HG03575 (cell line): ENCODE results near the gene RTN4RL2.

ENCODE experiments used
- ATAC-seq: cut with Tn5 transposase; IDR thresholded peaks from one replicate; pipeline ENCODE4 v1.9.1; 2021; ENCODE audit not compliant: unreplicated experiment, insufficient number of reproducible peaks, low FRiP score; ENCODE audit errors: extremely low read depth

Gene RTN4RL2

DNA sequence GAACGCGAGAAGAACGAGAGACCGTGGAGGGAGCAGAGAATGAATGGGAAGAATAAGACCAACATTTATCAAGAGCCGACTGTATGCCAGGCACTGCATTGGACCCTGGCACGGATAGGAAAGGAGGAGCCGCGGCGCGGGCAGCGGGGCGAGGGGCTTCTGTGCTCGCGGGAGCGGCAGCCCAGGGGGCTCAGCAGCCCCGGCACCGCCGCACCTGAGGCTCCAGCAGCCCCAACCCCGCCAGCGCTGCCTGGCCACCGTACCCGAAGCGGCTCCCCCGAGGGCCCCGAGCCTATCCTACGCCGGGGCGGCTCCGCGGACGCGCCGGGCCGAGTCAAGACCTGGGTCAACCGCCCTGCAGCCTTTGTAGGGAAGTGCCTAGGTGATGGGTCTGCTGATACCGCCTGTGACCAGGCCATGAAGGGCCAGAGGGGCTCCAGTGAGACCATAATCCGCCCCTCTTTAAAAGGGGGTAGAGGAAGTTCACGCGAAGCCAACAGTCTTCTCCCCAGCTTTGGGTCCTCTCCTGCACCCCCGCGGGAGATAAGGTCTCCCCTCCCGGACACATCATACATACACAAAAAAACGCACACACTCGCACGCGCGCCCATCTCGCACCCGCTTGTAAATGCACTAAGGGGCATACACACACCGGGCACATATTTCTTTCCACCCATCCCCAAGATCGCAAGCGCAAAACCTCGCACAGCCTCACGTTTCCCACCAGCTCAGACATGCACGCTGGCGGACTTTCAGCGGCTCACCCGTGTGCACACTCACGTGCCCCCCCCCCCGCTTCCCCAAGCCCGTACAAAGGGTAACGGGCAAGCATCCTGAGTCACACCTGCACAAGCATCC lies 935 bp upstream of the RTN4RL2 start:
- no peak for ATAC-seq

- ATAC-seq: no peak
These were observed 726 bp downstream of the RTN4RL2 start for GRCh38 chr11:57460758-57461749.

DNA sequence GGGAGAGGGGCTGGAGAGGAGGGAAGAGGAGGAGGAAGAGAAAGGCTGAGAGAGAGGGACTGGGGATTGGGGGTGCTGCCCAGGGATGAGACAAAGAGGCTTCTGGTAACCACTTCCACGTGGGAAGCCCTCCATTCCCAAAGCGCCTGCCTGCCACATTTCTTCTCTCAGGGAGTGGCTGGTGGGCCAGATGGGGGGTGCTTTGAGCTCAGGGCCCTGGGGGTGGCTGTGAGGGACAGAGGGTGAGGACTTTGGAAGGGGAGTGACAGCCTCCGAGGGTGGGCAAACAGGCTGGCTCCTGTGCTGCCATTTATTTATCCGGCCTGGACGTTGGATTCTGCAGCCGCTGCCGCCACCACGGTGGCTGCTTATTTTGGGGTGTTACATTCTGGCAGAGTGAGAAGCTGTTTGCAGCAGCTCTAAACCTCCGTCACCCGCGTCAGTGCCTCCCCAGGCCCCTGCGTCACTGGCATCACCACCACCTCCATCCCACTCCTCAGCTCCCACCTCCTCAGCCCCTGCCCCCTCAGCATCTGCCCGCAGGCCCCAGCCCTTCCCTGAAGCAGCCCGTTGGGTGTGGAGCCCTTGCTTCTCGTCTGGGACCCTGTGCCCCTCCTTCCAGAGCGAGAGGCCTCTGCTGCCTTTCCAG lies 1.6 kb downstream of the RTN4RL2 start:
- ATAC-seq: no peak

DNA sequence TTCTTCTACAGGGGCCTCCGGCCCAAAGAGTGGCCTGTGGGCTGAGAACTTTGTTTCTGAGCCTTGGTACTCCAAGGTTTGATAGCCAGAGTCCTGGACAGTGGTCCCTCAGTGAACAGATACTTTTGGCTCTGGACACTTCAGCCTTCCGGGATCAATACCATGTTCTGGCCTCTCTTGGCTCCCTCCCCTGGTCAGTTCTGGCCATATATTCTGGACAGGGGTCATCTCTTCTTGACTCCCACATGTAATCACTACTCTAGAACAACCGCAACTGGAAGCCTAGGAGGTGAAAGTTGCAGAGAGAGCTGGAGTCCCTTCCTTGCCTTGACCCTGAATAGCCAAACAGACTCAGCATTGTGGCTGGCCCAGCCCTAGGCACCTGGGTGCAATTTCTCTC lies 2.3 kb downstream of the RTN4RL2 start:
- ATAC-seq: no peak

- ATAC-seq: no peak
These were observed 3.6 kb downstream of the RTN4RL2 start for GRCh38 chr11:57463671-57464538.

DNA sequence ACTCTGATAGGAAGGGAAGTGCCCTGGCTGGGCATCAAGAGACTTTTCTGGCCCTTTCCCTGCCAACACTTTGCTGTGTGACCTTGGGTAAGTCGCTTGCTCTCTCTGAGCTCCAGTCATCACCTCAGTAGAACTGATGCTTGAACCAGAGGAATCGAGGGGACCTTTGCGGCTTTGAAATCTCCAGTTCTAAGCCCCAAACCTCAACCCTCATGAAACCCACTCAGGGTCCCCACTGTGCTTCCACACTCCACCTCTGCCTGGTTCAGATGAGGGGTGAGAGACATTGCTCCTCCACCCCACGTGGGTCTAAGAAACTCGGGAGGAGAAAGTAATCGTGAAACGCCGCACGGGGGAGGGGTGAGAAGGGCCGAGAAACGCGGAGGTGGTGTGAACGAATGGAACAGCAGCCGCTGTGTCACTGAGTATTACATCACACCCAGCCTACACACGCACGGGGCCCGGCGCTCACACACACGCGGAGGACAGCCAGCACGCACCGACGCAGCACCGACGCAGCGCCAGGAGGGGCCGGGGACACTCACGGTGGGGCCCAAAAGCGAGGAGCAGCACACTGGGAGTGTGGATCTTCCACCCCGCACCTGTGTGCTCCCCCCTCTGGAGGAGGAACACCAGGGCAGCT lies 4.3 kb downstream of the RTN4RL2 start:
- no peak for ATAC-seq

GRCh38 chr11:57466680-57467079 lies 6.4 kb downstream of the RTN4RL2 start:
- no peak for ATAC-seq

- ATAC-seq: no peak
These were observed 7.3 kb downstream of the RTN4RL2 start for GRCh38 chr11:57467508-57468157.

- ATAC-seq: no peak
These were observed 7.9 kb downstream of the RTN4RL2 start for GRCh38 chr11:57468276-57468675.

DNA sequence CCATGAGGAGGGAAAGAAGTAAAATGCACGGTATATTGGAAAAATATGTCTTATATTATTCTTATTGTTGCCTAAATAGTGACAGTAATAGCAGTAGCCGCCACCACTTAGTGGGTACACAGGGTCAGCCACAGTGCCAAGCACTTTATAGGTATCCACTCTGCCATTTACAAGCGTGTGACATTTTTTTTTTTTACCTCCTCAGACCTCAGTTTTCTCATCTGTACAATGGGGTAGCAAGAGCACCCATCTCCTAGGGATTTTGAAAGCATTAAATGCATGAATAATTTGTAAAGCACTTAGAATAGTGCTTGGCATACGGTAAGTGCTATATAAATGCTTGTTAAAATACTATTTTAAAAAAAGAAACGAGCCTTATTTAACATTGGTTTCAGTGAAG lies 8.9 kb downstream of the RTN4RL2 start:
- ATAC-seq: no peak

- no peak for ATAC-seq
These were observed 11.2 kb downstream of the RTN4RL2 start for GRCh38 chr11:57471496-57471895.

DNA sequence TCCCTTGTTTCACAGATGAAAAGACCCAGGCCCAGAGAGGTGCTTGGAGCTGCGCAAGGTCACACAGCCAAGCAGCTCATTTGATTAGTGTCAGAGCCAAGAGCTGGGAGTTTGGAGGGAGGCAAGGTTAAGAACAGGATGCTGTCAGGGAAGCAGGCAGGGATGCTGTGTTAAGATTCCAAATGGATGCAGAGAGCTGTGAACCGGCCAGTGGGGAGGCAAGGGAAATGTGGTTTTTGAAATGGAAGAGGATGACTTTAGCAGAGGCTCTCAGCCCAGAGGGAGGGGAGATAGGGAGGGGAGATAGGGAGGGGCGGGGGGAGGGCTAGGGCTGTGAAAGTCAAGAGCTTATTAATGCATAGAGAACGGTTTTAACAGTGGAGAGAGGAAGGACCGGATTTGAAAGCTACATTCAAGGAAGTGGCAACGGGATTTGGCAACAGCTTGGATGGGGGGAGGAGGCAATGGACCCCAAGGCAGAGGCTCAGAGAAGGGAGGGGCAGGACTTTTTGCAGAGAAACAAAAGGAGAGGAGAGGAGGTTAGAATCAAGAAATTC lies 13.0 kb downstream of the RTN4RL2 start:
- no peak for ATAC-seq

DNA sequence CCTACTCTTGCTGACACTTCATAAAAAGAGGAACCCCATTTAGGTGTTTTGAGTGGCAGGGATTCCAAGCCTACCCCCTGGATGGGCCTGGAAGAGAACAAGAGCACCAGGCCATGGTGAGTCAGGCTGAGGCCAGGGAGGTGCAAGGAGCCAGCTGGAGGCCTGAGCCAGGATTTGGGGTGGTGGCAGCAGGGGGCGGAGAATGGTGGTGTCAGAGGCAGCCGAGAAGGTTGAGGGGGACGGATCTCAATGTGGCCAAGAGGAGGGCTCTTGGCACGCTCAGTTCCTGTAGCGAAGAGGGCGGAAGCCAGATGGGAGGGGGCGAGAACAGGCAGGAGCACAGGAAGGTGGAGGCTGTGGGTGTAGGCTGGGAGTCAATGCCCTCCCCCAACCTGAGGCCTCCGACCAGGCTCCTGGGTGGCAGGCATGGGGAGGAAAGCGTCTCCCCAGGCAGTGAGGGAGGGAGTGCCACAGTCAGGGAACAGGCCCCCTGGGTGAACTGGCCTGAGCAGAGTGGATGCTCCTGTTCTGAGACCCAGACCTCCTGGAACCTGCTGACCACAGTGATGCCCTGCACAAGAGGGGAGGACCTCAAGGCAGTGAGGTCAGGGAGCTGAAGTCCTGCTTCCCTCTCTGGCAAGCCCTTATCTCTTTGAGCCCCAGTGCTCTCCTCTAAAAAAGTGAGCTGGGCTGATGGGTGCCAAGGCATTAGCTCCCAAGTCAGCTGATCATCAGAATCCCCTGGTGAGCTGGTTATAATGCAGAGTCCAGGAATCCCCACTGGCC lies 13.9 kb downstream of the RTN4RL2 start:
- peak; percentile 37 for ATAC-seq

DNA sequence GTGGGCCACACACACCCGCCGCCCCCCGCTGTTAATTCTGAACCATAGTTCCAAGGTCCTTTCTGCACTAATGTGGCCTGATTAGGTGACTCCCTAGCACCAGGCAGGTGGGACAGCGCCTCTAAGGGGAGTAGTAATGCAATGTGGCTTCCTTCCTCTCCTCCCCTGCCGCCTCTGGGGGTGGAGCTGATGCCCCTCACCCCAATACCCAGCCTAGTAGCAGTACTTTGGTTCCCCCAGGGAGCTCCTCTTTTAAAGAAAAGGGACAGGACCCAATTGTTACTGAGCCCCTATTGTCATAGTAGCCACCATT lies 14.4 kb downstream of the RTN4RL2 start:
- ATAC-seq: no peak

GRCh38 chr11:57475191-57475590 lies 14.9 kb downstream of the RTN4RL2 start:
- no peak for ATAC-seq

GRCh38 chr11:57475671-57476046 lies 15.3 kb downstream of the RTN4RL2 start:
- no peak for ATAC-seq
